ENCODE data around the gene SOX5.

DNA sequence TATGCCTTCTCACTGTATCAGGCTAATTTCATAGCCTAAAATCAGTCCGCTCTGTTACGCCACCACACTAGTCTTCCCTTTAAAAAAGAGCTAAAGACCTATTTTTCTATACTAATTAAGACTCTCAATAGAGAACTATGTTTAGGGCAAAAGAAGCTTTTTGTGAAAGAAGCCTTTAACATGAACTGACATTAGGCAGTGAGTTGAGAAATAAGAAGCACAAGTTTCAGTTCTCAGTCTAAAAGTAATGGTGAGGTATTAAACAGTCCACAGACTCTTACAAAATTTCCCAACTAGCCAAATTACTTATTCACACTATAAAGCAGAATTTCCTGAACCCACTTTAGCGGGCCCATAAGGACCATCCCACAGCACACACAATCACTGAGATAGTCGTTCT is 93.7 kb downstream of the SOX5 start:
- TF ChIP-seq, protein P1, sequence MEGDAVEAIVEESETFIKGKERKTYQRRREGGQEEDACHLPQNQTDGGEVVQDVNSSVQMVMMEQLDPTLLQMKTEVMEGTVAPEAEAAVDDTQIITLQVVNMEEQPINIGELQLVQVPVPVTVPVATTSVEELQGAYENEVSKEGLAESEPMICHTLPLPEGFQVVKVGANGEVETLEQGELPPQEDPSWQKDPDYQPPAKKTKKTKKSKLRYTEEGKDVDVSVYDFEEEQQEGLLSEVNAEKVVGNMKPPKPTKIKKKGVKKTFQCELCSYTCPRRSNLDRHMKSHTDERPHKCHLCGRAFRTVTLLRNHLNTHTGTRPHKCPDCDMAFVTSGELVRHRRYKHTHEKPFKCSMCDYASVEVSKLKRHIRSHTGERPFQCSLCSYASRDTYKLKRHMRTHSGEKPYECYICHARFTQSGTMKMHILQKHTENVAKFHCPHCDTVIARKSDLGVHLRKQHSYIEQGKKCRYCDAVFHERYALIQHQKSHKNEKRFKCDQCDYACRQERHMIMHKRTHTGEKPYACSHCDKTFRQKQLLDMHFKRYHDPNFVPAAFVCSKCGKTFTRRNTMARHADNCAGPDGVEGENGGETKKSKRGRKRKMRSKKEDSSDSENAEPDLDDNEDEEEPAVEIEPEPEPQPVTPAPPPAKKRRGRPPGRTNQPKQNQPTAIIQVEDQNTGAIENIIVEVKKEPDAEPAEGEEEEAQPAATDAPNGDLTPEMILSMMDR (IDR thresholded peaks at IDR 0.05), result no peak
- no peak for TF ChIP-seq POLR2A (IDR thresholded peaks at IDR 0.05)

All from heart left ventricle (tissue), 13 donors.